CD4-positive, alpha-beta T cell treated with Interleukin-17A for 1 hour (primary cell): ENCODE data around the gene TM9SF4.

ENCODE experiments used
- DNase-seq: peaks from one replicate; pipeline ENCODE4 v3.0.0-alpha.2; 2020

TM9SF4 gene

GRCh38 chr20:32208499-32209154 lies 99.1 kb downstream of the TM9SF4 start:
- no peak for DNase-seq

- DNase-seq: no peak
These were observed 100.5 kb downstream of the TM9SF4 start for GRCh38 chr20:32209850-32210605.

- DNase-seq: no peak
These were observed 104.4 kb downstream of the TM9SF4 start for GRCh38 chr20:32213870-32214269.

- DNase-seq: no peak
These were observed 105.6 kb downstream of the TM9SF4 start for GRCh38 chr20:32215147-32215546.

- DNase-seq: no peak
These were observed 106.2 kb downstream of the TM9SF4 start for GRCh38 chr20:32215729-32216128.

GRCh38 chr20:32216179-32217142 lies 106.9 kb downstream of the TM9SF4 start:
- no peak for DNase-seq
